NCI-H526 (cell line): ENCODE measurements around the gene COL2A1.
"Not testable (repeated sequence)": the region's sequence is repeated elsewhere in the genome, so short reads cannot be mapped to it uniquely, and the experiment has no call there.

Source experiments
- DNase-seq, 2 experiments: peaks; one replicate each; lab custom pipeline; 2025; lab: John Stamatoyannopoulos, UW

Gene COL2A1

DNA sequence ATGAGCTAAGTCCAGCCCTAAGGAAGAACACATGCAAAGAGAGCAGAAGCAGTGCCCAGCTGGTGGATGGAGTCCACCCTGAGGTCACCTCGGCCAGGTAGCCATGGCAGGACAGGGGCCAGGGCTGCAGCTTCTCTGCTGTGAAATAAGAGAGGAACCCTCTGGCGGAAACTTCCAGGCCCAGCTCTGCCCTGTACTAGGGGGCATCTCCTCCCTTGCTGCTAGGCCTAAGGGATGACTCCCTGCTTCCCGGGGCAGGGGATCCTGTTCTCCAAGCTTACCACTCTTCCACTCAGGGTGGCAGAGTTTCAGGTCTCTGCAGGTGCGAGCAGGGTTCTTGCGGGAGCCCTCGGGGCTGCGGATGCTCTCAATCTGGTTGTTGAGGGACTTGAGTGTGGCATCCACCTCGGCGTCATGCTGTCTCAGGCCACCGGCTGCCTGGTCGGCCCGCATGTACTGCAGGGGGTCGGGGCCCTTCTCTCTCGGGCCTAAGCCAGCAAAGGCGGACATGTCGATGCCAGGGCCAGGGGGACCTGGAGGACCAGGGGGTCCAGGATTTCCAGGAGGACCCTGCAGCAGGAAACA is 29.1 kb downstream of the COL2A1 start:
- DNase-seq = no peak

DNA sequence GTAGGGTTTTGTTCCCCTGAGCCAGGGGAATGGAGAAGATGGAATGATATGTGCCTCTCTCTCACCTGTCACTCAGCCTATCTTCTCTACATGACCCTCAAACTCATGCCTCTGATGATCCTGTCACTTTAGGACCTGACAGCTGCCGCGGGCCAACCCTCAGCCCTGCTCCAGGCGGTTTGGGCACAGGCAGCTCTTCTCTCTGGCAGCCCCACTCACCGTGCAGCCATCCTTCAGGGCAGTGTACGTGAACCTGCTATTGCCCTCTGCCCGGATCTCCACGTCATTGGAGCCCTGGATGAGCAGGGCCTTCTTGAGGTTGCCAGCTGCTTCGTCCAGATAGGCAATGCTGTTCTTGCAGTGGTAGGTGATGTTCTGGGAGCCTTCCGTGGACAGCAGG is 30.4 kb downstream of the COL2A1 start:
- no peak for DNase-seq

DNA sequence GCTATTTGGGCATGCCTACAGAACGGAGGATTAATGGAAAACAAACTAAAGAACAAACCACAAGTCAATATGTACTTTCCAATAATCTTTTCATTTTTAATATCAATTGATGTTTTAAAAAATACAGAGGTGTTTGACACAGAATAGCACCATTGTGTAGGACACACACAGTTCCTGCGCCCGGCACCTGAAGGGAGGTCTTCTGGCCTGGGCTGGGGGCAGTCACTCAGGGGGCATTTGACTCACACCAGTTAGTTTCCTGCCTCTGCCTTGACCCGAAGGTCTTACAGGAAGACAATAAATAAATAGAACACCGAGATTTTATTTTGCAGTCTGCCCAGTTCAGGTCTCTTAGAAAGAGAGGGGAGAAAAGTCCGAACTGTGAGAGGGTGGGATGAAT is 31.4 kb downstream of the COL2A1 start:
- no peak for DNase-seq

DNA sequence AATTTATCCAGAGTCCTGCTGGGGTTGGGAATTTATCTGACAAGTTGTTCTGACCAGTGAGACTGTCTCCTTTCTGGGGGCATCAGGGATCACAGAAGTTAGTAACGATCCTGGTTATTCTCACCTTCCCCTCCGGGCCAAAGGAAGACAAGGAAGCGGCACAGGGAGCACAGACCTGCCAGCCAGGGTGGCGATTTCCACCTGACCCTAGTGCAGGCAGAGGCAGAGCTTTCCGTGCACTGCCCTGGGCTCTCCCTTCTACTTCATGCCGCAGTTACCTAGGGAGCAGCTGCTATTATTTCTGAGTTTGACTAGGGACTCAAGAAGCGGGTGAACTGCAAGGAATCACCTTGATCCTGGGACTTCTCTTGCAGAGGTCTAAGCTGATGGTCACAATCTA is 33.4 kb downstream of the COL2A1 start:
- no peak for DNase-seq

DNA sequence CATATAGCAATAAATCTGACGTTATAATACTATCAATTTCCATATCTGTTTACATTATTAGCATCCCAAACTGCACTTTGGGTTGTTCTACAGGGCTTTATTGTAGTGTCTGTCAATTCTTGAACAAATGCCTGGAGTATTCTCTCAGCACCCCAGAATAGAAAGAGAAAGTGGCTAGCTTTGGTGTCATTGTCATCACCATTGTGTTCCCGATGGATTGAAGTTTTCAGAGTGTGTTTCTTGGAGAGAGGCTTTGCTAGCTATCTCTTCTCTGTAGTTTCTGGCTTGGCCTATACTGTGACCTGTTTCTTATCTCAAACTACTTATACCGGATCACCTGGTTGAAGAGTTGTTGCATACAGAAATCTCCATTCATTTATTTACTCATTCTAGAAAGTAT is 34.4 kb downstream of the COL2A1 start:
- no peak for DNase-seq

DNA sequence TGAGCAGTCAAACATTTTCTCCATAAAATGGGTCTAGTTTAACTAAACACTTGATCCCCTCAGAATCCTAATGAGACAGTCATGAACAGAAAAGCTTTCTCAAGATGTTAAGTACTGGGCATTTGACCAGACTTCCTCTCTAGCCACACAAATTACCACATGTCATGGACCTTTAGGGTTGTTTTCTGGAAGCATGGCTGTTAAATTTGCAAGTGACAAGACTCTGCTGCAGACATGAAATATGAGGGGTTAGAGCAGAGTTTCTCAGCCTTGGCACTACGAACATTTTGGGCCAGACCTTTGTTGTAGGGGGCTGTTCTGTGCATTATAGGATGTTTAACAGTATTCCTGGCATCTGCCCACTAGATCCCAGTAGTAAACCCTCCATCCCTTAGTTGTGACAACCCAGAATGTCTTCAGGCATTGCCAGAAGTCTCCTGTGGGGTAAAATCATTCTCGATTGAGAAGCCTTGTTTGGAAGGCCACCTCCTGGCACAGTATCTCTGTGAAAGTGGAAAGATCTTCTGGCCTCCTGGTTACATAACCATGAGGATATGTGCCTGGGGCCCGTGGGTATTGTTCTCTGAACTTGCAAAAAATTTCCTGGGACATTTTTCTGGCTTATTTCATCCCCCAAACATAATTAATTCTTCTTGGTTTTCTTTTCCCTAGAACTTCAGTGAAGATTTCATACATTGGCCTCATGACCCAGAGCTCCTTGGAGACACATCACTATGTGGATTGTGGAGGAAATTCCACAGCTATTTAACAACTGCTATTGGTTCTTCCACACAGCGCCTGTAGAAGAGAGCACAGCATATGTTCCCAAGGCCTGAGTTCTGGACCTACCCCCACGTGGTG is 36.6 kb downstream of the COL2A1 start:
- no peak for DNase-seq

DNA sequence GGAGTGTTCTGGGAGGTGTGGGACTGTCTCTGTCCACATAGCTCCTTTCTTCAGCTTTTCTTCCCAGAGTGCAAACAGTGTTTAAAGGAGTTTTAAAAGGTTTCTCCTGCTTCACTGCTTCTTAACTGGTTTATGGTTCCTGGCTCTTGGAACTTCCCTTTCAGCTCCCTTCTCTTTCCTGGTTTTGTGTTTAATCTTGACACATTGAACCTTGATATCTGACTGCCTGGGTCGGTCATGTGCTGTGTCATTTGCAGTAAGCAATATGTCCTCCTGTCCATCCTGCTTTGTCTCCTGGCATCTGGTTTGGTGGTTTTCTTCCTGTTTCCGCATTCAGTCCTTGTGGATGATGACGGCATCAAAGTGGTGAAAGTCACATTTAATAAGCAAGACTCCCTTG is 38.7 kb downstream of the COL2A1 start:
- DNase-seq = no peak

DNA sequence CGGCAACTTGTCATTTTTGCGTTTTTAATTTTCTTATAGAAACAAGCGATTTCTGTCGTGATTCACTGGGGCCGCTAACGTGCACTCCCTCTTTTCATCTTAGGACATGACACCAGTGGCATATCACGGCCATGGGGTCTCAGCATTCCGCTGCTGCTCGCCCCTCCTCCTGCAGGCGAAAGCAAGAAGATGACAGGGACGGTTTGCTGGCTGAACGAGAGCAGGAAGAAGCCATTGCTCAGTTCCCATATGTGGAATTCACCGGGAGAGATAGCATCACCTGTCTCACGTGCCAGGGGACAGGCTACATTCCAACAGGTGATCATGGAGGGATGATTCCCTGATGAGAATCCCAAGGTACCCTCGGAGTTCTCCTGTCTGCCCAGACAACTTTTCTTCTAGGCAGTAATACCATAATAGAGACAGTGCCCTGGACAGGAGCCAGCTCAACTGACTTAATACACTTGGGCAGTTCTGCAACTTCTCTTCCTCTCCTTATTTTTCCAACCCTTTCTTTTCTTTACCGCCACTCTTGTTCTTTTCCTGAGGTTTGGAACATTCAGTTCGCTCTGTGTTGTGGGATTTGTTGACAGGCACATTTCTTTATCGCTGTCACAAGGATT is 40.1 kb downstream of the COL2A1 start:
- DNase-seq = peak; percentile 25 to 47

DNA sequence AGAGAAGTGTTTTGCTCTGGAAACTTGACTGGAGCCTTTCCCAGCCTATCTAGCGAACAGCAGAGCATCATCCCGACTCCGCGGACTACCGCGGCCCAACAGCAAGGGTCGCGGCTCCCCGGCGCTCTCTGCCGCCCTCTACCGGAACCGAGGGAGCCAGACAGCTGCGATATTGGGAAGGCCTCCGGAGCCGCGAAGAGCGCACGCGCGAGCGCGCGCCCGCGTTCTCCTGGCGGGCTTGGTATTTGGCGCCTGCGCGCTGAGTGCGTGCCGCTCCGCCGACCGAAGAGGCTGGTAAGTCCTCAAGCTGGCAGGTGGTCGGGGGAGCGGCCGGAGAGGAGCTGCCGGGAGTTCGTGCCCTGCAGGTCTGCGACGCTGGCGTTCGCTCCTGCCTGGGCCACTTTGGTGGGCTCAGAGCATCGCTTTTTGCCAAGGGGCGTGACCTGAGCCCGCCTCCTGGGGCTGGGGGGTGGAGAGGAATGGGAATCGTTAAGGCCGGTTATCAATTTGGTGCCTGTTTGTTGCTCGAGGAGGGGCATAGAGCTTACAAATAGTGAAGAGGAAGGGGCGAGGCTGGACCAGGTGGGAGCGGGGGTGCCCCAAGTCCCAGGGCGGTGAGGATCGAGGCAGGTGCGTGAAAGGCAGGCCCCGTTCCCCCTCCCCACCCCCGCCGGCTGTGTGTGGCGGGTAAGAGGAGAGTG is 40.8 kb downstream of the COL2A1 start, which contains the start of gene TMEM106C:
Gene TMEM106C (plus strand): TSS at position 257 of the 701 bp plus-strand sequence. CDS start 641 bp downstream, outside the sequence.
- peak; percentile 86 to 96 for DNase-seq

DNA sequence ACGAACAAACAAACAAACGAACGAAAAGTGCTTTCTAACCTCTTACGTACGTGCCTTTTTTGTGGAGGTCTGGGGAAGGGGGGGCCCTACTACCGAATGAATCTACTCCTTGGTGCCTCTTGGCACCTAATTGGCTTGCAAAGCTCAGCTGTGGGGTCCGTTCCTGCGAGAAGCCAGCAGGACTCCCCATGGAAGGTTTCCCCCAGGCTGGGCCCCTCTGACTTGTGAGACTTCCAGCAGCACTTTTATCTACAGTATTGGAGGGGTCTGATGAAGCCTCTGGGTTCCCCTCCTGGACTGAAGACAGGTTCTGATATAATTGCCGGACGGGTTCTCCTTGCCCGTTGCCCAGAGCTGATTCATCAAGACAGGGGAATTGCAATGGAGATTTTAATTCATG is 42.1 kb downstream of the COL2A1 start:
- no peak for DNase-seq

DNA sequence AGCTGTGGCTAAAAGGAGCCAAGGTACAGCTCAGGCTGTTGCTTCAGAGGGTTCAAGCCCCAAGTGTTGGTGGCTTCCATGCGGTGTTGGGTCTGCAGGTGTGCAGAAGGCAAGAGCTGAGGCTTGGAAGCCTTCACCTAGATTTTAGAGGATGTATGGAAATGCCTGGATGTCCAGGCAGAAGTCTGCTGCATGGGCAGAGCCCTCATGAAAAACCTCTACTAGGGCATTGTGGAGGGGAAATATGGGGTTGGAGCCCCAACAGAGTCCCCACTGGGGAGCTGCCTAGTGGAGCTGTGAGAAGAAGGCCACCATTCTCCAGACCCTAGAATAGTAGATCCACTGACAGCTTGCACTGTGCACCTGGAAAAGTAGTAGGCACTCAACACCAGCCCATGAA is 46.6 kb downstream of the COL2A1 start:
- DNase-seq = not testable (repeated sequence)

DNA sequence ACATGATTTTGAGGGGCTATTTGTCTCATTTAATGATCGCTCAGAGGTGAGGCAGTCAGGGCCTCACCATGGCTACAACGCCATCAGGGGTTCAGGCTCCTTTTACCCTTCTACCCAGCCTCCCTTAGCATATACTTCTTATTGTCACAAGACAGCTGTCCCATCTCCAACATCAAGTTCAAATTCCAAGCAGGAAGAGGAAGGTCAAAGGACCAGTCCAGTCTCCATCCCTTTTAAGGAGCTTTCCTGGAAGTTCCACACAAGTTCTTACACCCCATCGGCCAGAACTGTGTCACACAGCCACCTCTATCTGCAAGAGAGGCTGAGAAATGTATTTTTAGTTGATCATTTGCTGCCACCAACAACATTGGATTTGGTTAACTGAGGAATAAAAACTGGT is 49.2 kb downstream of the COL2A1 start:
- no peak for DNase-seq

DNA sequence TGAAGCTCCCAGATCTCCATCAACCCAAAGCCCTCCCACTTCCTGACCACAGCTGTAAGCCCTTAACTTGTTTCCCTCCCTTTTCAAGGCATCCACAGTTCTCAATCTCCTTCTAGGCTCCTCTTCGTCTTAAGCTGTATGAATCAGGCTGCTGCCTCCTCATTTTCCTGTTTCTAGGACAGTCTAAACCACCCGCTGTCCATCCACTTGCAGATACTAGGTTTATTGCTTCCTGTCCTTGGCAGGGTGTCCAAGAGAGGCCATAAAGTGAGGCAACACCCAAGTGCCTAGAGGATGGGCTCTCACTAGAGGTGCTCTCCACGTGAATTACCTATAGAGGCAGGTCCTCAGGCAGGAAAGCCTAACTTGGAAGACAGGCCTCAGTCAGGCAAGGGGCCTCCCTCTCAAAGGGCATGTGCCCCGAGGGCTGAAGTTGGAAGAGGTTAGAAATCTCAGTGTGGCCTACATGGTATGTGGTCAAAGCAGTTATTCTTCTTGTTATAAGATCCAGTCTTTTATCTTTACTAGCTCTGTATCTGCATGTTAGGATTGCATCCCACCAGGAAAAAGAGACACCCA is 49.7 kb downstream of the COL2A1 start:
- no peak for DNase-seq

DNA sequence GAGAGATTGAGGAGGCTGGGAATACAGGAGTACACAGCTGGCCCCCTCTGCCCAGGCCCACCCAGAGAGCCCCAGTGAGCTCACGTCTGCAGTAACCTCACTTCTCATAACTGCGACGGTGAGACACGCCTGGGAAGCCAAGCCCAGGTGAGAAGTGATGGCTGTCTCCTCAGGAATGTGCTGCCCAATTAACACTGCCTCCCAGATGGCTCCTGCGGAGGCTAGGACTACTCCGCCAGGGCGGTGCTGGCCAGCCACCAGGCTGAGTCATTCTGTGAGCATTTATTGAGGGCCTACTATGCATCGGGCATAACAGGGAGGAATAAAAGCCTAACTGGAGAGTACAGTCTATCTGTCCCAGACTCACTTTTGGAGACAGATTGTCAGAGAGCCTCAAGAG is 50.2 kb downstream of the COL2A1 start:
- no peak for DNase-seq

DNA sequence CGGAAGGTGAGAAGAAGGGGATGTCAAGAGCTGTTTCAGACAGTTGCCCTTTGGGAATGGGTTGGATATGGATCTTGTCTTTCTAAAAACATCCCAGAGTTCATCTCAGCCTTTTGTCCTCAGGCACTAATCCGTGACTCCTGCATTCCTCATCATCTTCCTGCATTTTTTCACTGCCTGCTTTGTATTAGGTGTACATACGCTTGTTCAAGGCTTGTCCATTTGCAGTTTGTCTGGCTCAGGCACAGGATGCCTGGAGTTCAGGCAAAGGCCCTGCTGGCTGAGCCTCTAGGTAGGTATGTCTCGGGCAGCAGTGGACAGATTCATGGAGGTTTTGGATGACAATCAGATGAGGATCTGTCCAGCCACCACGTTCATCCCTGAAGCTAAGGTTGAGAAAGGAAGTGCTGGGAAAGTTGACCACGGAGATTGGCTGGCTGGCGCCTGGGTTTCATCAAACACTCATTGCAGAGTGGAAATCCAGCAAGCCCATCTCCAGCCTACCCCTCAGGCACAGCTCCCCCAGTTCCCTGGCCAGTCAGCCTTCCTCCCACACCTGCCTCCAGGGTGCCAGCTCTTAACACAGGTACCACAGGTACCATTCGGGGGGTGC is 53.3 kb downstream of the COL2A1 start:
- no peak for DNase-seq

DNA sequence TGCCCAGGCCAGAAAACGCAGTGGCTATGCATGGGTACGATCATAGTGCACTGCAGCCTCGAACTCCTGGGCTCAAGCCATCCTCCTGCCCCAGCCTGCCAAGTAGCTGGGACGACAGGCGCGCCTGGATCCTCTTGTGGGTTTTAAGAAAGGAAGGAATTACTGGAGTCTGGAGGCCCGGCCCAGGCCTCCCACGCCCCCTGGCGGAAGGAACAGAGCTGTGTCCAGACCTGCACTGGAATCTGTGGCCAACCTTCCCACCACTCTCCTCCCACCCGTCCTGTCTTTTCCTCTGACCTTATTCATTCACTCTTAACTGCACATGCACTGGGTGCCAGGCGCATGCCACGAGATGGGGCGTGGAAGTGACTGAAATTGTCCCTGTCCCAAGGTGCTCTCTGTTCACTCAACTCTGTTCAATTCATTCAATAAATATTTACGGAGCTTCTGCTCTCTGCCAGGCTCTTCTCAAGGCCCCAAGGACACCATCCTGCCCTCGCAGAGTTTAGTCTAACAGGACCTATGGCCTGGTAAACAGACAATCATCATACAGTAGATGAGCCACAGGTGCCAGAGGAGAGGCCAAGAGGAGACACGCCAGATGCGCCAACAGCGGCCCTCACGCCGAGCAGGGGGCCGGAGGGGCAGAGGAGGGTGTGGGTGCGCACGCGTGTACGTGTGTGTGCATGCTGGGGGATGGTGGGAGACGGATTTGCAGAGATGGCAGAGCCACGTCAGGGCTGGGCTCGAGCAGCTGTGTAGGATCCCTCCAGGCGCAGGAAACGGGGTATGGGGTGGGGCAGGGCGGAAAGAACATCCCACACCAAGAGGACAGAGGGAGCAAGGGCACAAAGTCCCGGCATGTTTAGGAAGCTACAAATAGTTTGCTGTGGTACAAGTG is 54.6 kb downstream of the COL2A1 start:
- peak; percentile 29 to 83 for DNase-seq

DNA sequence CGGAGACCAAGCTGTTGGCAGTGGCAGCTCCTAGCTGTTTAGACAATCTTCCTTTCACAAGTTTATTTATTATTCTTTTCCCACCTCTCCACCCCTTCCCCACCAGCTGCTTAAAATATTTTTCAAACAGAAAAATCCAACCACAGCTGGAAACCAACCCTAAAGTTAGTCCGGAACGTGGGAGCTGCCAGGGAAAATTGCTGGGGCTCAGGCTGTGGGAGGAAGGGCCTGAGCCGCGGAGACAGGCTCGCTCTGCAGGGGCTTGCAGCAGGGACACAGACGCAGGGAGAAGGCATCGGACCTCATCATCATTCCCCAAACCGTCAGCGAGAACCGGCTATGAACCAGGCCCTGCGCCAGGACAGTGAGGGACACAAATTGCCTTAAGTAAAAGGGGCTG is 56.9 kb downstream of the COL2A1 start:
- no peak for DNase-seq

DNA sequence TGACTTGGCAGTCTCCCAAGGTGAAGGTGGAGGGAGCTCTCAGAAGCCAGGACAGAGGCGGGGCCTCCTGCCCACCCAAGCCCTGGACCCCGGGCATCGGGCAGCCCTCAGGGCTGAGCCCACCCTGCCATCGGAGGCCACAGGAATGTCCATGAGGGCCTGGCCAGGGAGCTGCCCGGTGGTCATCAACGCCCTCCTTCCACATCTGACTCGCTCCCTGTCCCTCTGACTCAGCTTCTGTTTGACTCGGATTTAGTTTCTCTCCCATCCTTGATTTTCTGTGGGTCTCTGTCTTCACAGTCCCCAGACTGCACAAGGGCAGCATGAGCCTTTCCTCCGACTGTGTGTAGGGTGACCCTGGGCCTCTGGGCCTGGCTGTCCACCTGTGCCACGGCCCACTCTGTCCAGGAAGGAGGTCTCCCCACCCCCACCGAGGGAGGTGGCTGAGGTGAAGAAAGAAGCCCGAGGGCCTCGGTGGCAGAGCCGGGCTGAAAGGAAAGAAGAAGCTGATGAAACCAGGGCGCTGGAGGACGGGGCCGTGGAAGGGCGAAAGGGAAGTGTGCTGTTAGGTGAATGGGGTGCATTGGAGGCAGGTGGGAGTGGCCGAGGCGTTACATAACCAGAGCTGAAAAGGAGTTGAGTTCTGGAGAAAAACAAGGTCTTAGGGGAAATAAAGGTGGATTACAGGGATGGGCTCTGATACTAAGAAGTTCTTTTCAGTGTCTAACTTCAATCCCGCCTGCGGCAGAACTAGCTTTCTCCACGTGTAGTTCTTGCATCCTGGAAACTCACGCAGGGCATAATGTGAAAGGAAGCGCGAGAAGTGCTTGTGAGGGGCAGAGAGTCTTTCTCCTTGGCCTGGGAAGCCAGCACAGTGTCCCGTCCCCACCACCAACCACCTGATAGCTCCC is 57.6 kb downstream of the COL2A1 start:
- DNase-seq = no peak

DNA sequence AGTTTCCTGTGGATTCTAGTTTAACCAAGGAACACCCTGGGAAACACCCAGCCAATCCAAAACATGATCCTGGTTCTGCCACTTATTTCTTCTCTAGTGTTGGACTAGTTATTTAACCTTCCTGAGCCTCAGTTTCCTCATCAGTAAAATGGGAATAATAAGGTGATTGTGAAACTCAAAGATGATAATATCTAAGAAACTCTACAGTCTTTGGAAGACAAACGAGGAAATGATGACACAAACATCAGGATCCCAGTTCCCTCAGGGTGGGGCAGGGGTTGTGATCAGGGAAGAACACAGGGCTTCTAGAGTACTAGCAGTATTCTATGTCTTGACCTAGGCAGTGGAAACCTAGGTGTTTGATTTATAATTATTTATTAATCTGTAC is 58.9 kb downstream of the COL2A1 start:
- no peak for DNase-seq
